ENCODE measurements around the gene ALOXE3. TPM values are rescaled to one million over a fixed set of nuclear protein-coding genes. Genes with fewer than 3 reads are reported as not detected.

The ALOXE3 gene
- total and polyA plus RNA-seq, 12 donors, result 0.09 TPM; not detected in 11

DNA sequence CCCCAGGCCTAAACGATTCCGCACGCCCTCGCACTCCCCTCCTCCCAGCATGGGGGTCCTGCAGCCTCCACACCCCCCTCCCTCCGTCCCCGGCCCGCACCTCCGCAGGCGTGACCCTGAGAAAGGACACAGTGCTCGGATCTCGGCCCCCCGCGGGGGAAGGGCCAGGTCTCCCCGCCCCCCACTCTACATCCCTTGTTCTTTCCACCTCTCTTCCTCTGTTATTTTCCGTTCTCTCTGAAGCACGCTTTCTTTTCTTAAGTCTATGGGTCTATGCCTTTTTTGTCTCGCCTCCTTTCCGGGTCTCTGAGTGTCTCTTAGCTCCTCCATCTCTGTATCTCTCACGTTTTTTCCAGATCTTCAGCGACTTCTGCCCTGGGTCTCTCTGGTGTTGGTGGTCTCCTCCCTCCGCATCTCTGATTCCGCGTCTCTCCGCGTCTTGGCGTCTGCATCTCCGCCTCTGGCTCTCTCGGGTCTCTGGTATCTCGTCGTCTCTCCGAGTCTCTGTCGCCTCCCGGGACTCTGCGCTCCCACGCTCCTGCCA lies 7.7 kb upstream of the ALOXE3 start:
- WGBS, 2 donors, result 0 to 1% methylated on average over 35 of the region's 35 CpGs
- Histone ChIP-seq H3K4me1 (peaks cover 20 to 63% (median 60%) of the 10 kb centered on the region in 9 donors), H3K4me3 (peak overlapping the region; percentile 40 to 91 (median 70)), H3K9me3 (no peaks in the 10 kb centered on the region), H3K27ac (peak overlapping the region in 9 of 10 donors; percentile 51 to 82 (median 64)), H3K27me3 (peaks cover 0 to 91% (median 17%) of the 10 kb centered on the region in 7 donors), H3K36me3 (no peaks in the 10 kb centered on the region)
- TF ChIP-seq CTCF (IDR thresholded peaks at IDR 0.05), result no peak
- ATAC-seq (peak in 2 of 8 donors; percentile 2 to 8), DNase-seq (peak in 1 of 2 donors; percentile 28)
- intact Hi-C loops (cut with DNase I), result loop anchor here in 7 of 10 donors (1.0 to 10.0 kb wide), 6 partner anchors 36 to 99 kb away; partner anchors contain the start of gene VAMP2 (in 1 of the 7)

DNA sequence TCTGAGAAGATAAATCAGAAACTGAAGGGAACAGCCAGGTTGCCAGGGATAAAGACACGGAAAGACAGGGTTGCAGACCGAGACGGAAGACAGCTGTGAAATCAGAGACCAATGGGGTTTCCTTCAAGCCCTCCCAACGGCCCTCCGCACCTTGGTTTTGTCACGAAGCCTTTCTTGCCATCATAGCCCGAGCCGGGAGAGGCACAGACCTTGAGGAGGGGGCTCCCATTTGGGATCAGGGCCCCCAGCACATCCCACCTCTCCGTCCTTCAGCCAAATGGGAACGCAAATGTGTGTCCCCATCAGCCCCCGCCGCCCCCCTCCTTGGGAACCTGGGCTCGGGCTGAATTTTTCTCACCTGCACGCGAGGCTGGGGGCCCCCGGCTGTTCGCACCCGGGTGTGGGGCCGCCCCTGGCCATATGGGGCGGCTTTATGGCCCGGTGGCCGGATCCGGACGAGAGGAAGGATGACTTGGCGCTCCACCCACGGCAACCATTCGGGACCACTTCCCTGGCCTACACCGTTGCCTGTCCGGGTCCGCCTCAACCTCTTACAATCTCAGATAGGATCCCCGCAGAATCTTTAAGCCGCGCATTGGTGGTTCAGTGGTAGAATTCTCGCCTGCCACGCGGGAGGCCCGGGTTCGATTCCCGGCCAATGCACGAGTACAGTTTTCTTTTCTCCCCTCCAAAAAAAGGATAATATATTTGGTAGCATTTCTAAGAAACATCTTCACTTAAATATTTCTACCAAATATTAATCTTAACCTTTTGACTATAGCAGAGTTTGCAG lies 7.0 kb upstream of the ALOXE3 start:
- H3K27me3 ChIP-seq, result peaks cover 0 to 94% (median 17%) of the 10 kb centered on the region in 7 donors
- DNase-seq, result peak; percentile 76 to 86
- intact Hi-C loops (cut with DNase I), result loop anchor here in 7 of 10 donors (1.0 to 10.0 kb wide), 6 partner anchors 37 to 99 kb away; partner anchors contain the start of gene VAMP2 (in 1 of the 7)

GRCh38 chr17:8124350-8125153 lies 6.2 kb upstream of the ALOXE3 start:
- 5 to 6% methylated on average over 24 of the region's 24 CpGs for WGBS, 2 donors
- no peak for DNase-seq
- intact Hi-C loops (cut with DNase I), result loop anchor here in 9 of 10 donors (1.0 to 10.0 kb wide), 7 partner anchors 33 to 100 kb away; partner anchors contain the start of gene VAMP2 (in 3 of the 9)
- H3K4me3 ChIP-seq, result peak overlapping the region; percentile 0 to 91 (median 67)
- peaks cover 27 to 78% (median 72%) of the 10 kb centered on the region in 9 donors for H3K4me1 ChIP-seq
- H3K36me3 ChIP-seq, result no peaks in the 10 kb centered on the region
- TF ChIP-seq CTCF (IDR thresholded peaks at IDR 0.05), result no peak
- ATAC-seq, result no peak
- peaks cover 0 to 86% (median 17%) of the 10 kb centered on the region in 7 donors for H3K27me3 ChIP-seq
- peak overlapping the region in 1 of 10 donors; percentile 4 for H3K27ac ChIP-seq
- H3K9me3 ChIP-seq, result no peaks in the 10 kb centered on the region

More for the DNA sequence above, 7.0 kb upstream of the ALOXE3 start:
- Histone ChIP-seq H3K4me3 (peak overlapping the region; percentile 40 to 91 (median 70)), H3K27ac (peak overlapping the region in 8 of 10 donors; percentile 51 to 82 (median 67)), H3K36me3 (no peaks in the 10 kb centered on the region), H3K9me3 (no peaks in the 10 kb centered on the region), H3K4me1 (peaks cover 27 to 70% (median 67%) of the 10 kb centered on the region in 9 donors)
- ATAC-seq, result peak; percentile 30 to 71 (median 60)
- no peak for TF ChIP-seq CTCF (IDR thresholded peaks at IDR 0.05)
- WGBS, 2 donors, result 2% methylated on average over 40 of the region's 40 CpGs
